HG03025 (cell line): ENCODE measurements around the gene GPR33.
"Not testable (repeated sequence)": the region's sequence is repeated elsewhere in the genome, so short reads cannot be mapped to it uniquely, and the experiment has no call there.

Experiments
- ATAC-seq: cut with Tn5 transposase; IDR thresholded peaks from one replicate; pipeline ENCODE4 v1.9.1; 2021; ENCODE audit warnings: mild to moderate bottlenecking, moderate library complexity; ENCODE audit not compliant: unreplicated experiment, low FRiP score

Gene GPR33

GRCh38 chr14:31462450-31462849 lies 25.4 kb downstream of the GPR33 start:
- ATAC-seq, result not testable (repeated sequence)

- ATAC-seq, result no peak
Observed at GRCh38 chr14:31461545-31461944, 26.3 kb downstream of the GPR33 start.

- ATAC-seq, result no peak
Observed at GRCh38 chr14:31457665-31458659, 29.9 kb downstream of the GPR33 start.

- peak; percentile 98 for ATAC-seq
Observed at GRCh38 chr14:31456841-31457664, 30.8 kb downstream of the GPR33 start, which contains the start of gene DTD2. Gene DTD2 (minus strand): TSS chr14:31457506. CDS start chr14:31457393, 113 bp downstream.

DNA sequence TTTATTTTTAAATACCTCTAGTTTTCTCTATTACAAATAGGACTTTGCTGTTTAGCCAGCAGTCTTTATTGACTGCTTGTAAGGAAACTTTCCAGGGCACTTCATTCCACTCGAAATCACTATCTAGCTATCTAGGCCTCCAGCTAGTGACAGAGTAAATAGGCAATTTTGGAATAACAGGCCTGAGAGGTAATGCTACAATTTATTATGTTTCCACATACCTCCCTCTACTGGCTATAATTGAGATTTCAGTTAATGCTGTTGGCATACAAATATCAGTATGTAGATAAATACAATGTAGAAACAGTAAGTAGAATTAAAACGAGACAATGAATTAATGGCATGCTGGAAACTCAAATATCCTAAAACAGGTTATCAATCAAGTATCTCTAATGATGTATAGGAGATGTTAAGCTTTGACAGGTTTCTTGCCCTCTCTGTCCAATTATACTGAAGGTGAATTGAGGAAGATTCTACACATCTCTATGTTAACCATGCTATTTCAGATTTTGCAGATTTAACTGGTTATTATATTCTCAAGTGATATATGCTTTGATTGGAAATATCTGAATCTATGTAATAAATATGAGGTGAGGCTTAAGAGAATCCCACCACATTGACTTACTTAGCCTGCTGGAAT lies 37.7 kb downstream of the GPR33 start:
- no peak for ATAC-seq

DNA sequence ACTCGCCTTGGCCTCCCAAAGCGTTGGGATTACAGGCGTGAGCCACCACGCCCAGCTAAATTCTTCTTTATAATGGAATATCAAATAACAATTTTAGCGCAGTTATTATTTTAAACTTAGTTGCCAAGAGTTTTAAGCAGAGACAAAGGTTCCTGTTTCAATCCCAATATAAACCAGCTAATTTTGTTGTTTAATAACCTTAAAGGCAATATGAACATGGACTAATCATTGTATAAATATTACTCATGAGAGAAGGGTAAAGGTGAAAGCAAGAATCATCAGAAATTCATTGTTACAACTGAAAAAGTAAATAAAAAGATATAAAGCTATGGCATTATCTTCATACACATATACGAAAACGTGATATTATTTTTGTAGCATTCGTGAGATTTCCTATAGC lies 38.7 kb downstream of the GPR33 start:
- ATAC-seq, result no peak

DNA sequence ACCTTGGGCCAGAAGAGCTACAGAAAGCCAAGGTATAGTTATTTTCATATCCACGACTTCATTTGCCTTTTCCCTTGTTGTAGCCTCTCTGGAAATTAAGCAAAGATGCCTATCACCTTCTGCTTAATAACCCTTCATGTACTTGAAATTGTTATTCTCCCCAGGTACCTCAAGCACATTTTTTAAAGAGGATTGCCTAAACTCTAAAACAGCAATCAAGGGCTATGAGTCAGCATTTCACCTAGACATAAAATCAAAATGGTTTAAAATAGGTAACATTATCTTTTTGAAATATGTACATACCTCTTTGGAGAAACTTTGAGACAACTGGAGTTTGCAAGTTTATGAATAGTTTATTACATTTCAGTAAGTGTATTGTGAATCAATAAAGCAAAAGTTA lies 42.1 kb downstream of the GPR33 start:
- no peak for ATAC-seq

- ATAC-seq, result no peak
Observed at GRCh38 chr14:31442284-31442683, 45.6 kb downstream of the GPR33 start.

- no peak for ATAC-seq
Observed at GRCh38 chr14:31441273-31442111, 46.3 kb downstream of the GPR33 start.

DNA sequence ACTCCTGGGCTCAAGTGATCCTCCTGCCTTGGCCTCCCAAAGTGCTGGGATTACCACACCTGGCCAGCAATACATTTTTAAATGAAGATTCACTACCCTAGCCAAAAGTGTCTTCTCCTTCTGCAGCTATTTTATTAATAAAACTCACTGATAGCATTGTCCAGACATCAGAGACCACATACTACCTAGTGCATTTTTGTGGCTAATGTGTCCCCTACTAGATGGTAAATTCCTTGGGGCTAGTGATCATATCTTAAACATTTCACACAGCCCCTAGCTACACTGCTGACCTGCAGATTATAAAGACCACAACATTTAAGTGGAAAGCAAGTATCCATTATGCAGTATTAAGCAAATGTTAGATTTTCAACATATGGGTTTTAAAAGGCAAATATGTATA lies 47.6 kb downstream of the GPR33 start:
- no peak for ATAC-seq

- no peak for ATAC-seq
Observed at GRCh38 chr14:31439561-31439960, 48.3 kb downstream of the GPR33 start.

GRCh38 chr14:31437045-31437691 lies 50.7 kb downstream of the GPR33 start:
- not testable (repeated sequence) for ATAC-seq

GRCh38 chr14:31435276-31435675 lies 52.6 kb downstream of the GPR33 start:
- no peak for ATAC-seq
